Stimulated activated CD4-positive, alpha-beta T cell treated with anti-CD3 and anti-CD28 coated beads, TNF-alpha, amount 100 ng/mL, for 1 hour (primary cell): ENCODE measurements around the gene ZBTB8A.
"Not testable (repeated sequence)": the region's sequence is repeated elsewhere in the genome, so short reads cannot be mapped to it uniquely, and the experiment has no call there.

ENCODE experiments used
- DNase-seq, 3 donors: peaks; one replicate each; pipeline ENCODE4 v3.0.0-alpha.2; 2020; ENCODE audit warnings: low read depth in 3 of 3, low spot score in 1 of 3

Gene ZBTB8A

DNA sequence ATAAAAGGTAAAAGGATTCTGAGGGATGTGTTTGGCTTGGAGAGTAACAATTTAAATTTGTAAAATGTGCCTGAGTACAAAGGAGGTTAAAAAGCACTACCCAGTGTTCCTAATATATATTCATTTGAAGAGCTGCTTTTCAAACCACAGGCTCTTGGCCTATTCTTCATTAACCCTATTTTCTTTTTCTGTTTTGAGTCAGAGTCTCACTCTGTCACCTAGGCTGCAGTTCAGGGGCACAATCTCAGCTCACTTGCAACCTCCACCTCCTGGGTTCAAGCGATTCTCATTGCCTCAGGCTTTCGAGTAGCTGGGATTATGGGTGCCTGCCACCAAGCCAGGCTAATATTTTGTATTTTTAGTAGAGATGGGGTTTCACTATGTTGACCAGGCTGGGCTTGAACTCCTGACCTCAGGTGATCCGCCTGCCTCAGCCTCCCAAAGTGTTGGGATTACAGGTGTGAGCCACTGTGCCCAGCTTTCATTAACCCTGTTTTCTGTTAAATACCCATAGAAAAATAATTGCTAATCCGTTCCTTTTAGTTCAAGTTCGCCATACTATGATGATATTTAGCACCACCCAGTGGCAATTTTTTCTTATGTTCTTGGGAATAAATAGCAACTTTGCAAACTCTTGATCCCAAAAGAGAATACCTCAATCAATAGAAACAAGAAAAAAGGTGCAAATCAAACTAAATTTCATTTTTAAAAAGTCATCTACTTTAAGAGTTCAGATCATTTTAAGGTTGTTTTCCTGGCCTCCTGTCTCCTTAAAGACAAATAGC is 80.7 kb downstream of the ZBTB8A start:
- DNase-seq, result no peak

DNA sequence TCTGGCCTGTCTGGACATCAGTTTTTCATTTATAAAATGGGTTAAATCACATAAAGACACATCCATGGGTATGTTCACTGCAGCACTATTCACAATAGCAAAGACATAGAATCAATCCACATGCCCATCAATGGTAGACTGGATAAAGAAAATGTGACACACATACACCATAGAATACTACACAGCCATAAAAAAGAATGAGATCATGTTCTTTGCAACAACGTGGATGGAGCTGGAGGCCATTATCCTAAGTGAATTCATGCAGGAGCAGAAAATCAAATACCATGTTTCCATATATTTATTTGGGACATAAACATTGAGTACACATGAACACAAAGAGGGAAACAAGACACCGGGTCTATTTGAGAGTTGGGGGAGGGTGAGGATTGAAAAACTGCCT is 83.0 kb downstream of the ZBTB8A start:
- no peak for DNase-seq

GRCh38 chr1:32622806-32623681 is 83.8 kb downstream of the ZBTB8A start:
- no peak for DNase-seq

- no peak for DNase-seq
These were observed 84.5 kb downstream of the ZBTB8A start for GRCh38 chr1:32623775-32624174.

DNA sequence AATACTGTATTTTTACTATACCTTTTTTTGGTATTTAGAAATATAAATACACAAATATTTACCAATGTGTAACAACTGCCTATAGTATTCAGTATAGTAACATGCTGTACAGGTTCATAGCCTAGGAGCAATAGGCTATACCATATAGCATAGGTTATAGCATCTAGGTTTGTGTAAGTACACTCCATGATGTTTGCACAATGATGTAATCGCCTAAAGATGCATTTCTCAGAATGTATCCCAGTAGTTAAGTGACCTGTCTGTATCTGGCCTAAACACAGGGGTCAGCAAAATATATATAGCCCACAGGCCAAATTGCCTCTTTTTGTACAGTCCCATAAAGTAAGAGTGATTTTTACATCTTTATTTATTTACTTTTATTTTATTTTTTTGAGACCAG is 86.9 kb downstream of the ZBTB8A start:
- DNase-seq, result no peak

DNA sequence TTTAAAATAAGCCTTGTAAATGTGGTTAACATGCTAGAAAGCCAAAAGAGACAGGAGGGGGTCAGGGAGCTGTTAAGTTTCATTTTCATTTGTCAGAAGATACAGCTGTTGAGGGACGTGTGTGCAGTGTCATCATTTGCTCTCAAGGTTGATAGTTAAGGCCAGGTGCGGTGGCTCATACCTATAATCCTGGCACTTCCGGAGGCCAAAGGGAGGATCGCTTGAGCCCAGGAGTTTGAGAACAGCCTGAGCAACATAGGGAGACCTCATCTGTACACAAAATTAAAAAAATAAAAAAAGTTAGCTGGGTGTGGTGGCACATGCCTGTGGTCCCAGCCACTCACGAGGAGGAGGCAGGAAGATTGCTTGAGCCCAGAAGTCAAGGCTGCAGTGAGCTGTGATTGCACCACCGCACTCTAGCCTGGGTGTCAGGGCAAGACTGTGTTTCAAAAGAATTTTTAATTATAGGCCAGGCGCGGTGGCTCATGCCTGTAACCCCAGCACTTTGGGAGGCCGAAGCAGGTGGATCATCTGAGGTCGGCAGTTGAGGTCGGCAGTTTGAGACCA is 88.5 kb downstream of the ZBTB8A start:
- no peak for DNase-seq

DNA sequence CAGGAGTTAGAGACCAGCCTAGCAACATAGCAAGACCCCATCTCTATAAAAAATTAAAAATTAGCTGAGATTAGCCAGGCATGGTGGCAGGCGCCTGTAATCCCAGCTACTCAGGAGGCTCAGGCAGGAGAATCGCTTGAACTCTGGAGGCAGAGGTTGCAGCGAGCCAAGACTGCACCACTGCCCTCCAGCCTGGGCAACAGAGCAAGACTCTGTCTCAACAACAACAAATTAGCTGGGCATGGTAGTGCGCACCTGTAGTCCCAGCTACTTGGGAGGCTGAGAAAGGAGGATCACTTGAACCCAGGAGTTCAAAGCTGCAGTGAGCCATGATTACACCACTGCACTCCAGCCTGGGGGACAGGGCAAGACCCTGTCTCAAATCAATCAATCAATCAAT is 90.9 kb downstream of the ZBTB8A start:
- not testable (repeated sequence) for DNase-seq

- no peak for DNase-seq
These were observed 93.6 kb downstream of the ZBTB8A start for GRCh38 chr1:32632829-32633228.

DNA sequence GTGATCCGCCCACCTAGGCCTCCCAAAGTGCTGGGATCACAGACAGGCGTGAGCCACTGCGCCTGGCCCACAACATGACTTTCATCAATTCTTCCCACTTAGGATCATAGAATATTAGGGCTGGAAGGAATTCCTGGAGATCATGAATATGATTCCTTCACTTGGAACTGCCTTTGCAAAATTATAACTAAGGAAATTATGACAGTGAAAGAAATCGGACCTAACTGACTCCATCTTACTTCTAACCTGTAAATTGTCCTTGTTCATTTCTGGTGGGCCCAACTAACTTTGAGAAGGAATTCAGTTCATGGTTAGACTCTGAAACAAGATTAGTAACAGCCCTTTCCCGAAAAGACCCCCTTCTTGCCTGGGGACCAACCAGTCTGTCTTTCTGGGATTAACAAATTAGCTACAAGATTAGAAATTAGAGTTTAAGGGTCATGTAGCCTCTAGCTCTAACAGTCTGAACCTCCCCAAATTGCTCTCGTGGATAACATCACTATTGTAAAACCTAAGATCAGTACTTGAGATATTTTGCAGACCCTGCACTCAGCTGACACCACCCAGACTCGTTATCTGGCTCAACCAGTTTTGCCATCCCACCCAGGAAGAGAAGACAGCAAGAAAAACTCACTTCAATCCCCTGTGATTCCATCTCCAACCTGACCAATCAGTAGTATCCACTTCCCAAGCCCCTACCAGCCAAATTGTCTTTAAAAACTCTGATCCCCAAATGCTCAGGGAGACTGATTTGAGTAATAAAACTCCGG is 96.5 kb downstream of the ZBTB8A start:
- DNase-seq, result no peak

- no peak for DNase-seq
These were observed 97.9 kb downstream of the ZBTB8A start for GRCh38 chr1:32636914-32637645.

DNA sequence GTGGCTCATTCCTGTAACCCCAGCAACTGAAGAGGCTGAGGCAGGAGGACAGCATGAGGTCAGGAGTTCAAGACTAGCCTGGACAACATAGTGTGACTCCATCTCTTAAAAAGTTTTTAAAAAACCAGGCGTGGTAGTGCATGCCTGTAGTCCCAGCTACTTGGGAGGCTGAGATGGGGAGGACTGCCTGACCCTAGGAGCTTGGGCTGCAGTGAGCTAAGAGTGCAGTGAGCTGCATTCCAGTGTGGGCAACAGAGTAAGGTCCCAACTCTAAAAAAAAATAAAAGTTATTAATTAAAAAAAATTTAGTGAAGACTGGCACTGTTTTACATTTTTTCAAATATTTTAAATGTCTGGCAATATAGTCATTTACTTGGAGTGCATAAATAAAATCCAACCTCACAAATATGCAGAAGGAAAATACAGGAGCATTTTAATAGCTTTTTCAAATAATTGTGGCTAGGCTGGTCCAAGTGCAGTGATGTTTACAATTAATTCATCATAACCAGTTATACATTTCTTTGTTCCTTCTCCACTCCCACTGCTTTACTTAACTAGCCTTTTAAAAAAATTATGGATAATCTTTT is 100.4 kb downstream of the ZBTB8A start:
- DNase-seq, result no peak

- not testable (repeated sequence) for DNase-seq
These were observed 103.1 kb downstream of the ZBTB8A start for GRCh38 chr1:32642292-32642827.

DNA sequence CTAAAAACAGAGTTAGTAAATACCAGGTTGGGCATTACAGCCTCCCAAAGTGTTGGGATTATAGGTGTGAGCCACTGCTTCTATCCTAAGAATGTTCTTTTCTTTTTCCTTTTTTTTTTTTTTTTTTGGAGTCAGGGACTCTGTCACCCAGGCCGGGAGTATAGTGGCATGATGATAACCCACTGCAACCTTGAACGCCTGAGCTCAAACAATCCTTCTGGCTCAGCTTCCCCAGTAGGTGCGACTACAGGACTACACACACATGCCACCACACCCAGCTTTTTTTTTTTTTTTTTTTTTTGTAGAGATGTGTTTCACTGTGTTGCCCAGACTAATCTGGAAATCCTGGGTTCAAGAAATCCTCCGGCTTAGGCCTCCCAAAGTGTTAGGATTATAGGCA is 105.2 kb downstream of the ZBTB8A start:
- no peak for DNase-seq

DNA sequence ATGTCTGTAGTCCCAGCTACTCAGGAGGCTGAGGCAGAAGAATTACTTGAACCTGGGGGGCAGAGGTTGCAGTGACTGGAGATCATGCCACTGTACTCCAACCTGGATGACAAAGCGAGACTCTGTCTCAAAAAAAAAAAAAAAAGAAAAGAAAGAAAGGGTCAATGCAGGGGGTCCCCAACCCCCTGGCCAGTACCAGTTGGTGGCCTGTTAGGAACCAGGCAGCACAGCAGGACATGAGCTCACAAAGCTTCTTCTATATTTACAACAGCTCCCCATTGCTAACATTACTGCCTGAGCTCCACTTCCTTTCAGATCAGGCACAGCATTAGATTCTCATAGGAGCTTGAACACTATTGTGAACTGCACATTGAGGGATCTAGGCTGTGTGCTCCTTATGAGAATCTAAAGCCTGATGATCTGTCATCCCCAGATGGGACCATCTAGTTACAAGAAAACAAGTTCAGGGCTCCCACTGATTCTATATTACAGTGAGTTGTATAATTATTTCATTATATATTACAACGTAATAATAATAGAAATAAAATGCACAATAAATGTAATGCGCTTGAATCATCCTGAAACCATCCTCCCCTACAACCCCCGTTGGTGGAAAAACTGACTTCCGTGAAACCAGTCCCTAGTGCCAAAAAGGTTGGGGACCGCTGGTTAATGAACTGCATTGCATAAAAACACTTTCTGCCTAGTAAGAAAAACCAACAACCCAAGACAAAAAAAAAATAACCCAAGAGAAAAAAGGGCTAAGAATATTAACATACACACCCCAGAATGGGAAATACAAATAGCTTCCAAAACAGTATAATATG is 108.3 kb downstream of the ZBTB8A start:
- no peak for DNase-seq

GRCh38 chr1:32650248-32650751 is 111.1 kb downstream of the ZBTB8A start, which contains the start of gene ZBTB8OS:
TSS of gene ZBTB8OS (minus strand) at chr1:32650550. CDS start at chr1:32650529, 21 bp downstream.
- peak; percentile 63 to 73 (median 68) for DNase-seq

- peak; percentile 94 to 97 (median 97) for DNase-seq
These were observed 111.7 kb downstream of the ZBTB8A start, which contains the start of gene RBBP4 for GRCh38 chr1:32650752-32651460. TSS of gene RBBP4 (plus strand) at chr1:32651208. CDS start at chr1:32651307, 99 bp downstream.

DNA sequence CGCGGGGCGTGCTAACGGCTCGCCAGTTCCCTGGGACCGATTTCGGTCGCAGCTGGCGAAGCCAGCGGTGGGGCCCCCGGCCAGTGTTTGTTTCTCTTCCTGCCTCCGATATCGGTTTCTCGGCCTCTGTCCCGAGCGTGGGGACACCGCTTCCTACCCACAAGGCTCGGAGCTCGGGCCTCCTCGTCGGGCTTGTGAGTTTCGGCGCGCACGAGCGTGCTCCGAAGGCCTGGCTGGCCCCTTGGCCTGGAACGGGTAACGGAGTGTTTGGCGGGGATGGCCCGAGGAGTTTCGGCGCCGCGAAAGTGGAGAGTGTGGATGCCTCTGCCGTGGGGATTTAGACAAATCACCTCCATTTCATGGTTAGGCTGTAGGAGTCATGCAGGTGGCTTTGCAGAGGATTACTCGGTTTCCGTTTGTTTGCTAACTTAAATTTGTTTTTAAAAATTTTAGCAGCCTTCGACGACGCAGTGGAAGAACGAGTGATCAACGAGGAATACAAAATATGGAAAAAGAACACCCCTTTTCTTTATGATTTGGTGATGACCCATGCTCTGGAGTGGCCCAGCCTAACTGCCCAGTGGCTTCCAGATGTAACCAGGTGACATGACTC is 112.3 kb downstream of the ZBTB8A start:
- DNase-seq, result no peak
